Measurements from ENCODE around the gene B4GALT2. TPM values are rescaled to one million over a fixed set of nuclear protein-coding genes. Genes with fewer than 3 reads are reported as not detected.

The B4GALT2 gene
- total and polyA plus RNA-seq, 2 of the 8 experiments (the other 6 are each of a cell fraction or from before 2014, with no cell fraction given), result 56.5 to 121 TPM

DNA sequence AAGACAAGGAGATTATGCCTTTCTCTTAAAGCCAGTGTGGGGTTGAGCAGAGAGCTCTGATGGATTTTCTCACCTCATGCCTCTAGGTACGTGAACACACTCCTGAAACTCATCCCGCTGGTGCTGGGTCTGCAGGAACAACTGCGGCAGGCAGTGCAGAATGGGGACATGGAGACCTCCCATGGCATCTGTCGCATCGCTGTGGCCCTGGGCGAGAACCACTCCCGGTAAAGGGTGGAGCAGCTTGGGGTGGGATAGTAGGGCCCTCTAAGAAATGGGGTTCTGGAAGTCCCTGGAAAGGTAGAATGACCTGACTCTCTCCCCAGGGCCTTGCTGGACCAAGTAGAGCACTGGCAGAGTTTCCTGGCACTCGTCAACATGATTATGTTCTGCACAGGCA, 22.8 kb upstream of the B4GALT2 start:
- H3K18ac ChIP-seq (ENCODE audit: extremely low read depth, low read length), result no peak overlapping the region
- no peak overlapping the region for H2BK12ac ChIP-seq (ENCODE audit: low read depth, low read length)
- no peak overlapping the region for H3K9ac ChIP-seq (replicated peaks in 1 of 4; ENCODE audit: extremely low read depth in 1 of 4, low read depth in 3 of 4, low read length in 3 of 4)
- no peak overlapping the region for H3K4ac ChIP-seq (replicated peaks; ENCODE audit: insufficient read length, low read depth, low read length)
- H3K4me1 ChIP-seq (replicated peaks in 1 of 4; ENCODE audit: control insufficient read depth in 3 of 4, insufficient read depth in 4 of 4, low read length in 3 of 4), result peaks cover 0 to 5% (median 4%) of the 10 kb centered on the region in 4 experiments; a peak in 3 of 7 replicates
- FAIRE-seq, result no peak
- no peak overlapping the region for H4K91ac ChIP-seq (replicated peaks; ENCODE audit: insufficient read length, low read length)
- no peaks in the 10 kb centered on the region for H3K9me3 ChIP-seq (ENCODE audit: insufficient read depth in 2 of 2, low read depth in 1 of 2, low read length in 1 of 2)
- no peak overlapping the region for H2AFZ ChIP-seq (ENCODE audit: low read length)
- H2BK5ac ChIP-seq (ENCODE audit: low read depth, low read length), result no peak overlapping the region
- H3K4me2 ChIP-seq (ENCODE audit: insufficient read depth in 1 of 2, low read depth in 2 of 2, low read length in 2 of 2), result no peak overlapping the region
- no peak overlapping the region for H4K8ac ChIP-seq (ENCODE audit: extremely low read depth, insufficient read depth, low read length)
- H3K14ac ChIP-seq (ENCODE audit: insufficient read length), result no peak overlapping the region
- H3K36me3 ChIP-seq (ENCODE audit: control insufficient read depth in 2 of 4, insufficient read depth in 4 of 4, low read length in 3 of 4), result peaks cover 3 to 14% (median 6%) of the 10 kb centered on the region in 4 experiments; a peak in 4 of 8 replicates
- no peak overlapping the region for H3K23ac ChIP-seq (ENCODE audit: insufficient read length)
- ChIA-PET CTCF (ENCODE audit: partially characterized antibody) (interaction anchor here (0.8 to 4.6 kb wide), 7 partner anchors 8 to 192 kb away, joined by 3 to 25 read pairs (median 4); partner anchors contain the start of genes ARTN and ATP6V0B), POLR2A (ENCODE audit: partially characterized antibody) (interaction anchor here (1.0 to 2.0 kb wide), 4 partner anchors 10 to 190 kb away, joined by 5 to 7 read pairs (median 6); partner anchors contain the start of genes ATP6V0B and IPO13)
- H4K5ac ChIP-seq (ENCODE audit: insufficient read length, low read depth, low read length), result no peak overlapping the region
- 0 out of 4 replicates have a peak, but pooled peaks cover 0 to 4% of the 10 kb centered on the region in 2 experiments for H3K79me2 ChIP-seq (ENCODE audit: control insufficient read depth in 1 of 2, insufficient read depth in 2 of 2, low read length in 2 of 2)
- H2AK5ac ChIP-seq (ENCODE audit: low read depth, low read length), result no peak overlapping the region
- no peak overlapping the region for H2BK20ac ChIP-seq (ENCODE audit: low read length)
- H3K56ac ChIP-seq (replicated peaks; ENCODE audit: insufficient read length, low read depth, low read length), result no peak overlapping the region
- no peak overlapping the region for H2BK120ac ChIP-seq (replicated peaks; ENCODE audit: low read depth, low read length)
- no peak for DNase-seq (ENCODE audit: low read depth in 1 of 2, low spot score in 2 of 2)
- H3K23me2 ChIP-seq (ENCODE audit: low read depth, low read length), result no peaks in the 10 kb centered on the region
- H4K20me1 ChIP-seq (replicated peaks in 1 of 2; ENCODE audit: control insufficient read depth in 1 of 2, insufficient read depth in 2 of 2, low read length in 2 of 2), result peaks cover 0 to 6% of the 10 kb centered on the region in 2 experiments
- 91% methylated on average over 8 of the region's 8 CpGs; no CpG with 5 or more reads in 1 of the 2 experiments for WGBS, 2 experiments (ENCODE audit: extremely low coverage in 1 of 2, insufficient coverage in 1 of 2, insufficient read length in 1 of 2, insufficient replicate concordance in 2 of 2, low coverage in 1 of 2, low lambda C conversion rate in 2 of 2, missing lambda C conversion rate in 1 of 2)
- H3K4me3 ChIP-seq (ENCODE audit: extremely low read depth in 1 of 4, insufficient read depth in 2 of 4, low read depth in 3 of 4, low read length in 4 of 4), result no peak overlapping the region
- H3K27me3 ChIP-seq (replicated peaks in 1 of 4; ENCODE audit: control insufficient read depth in 3 of 4, extremely low read depth in 1 of 4, insufficient read depth in 3 of 4, low read length in 3 of 4), result no peaks in the 10 kb centered on the region
- H3K79me1 ChIP-seq (ENCODE audit: low read depth, low read length), result peaks cover 3% of the 10 kb centered on the region
- H3K27ac ChIP-seq (ENCODE audit: low read depth, low read length), result no peak overlapping the region
- no peak overlapping the region for H2BK15ac ChIP-seq (ENCODE audit: low read length)
- TF ChIP-seq TCF12 (IDR thresholded peaks at IDR 0.05; ENCODE audit: low read depth, low read length) (no peak), SRF (IDR thresholded peaks at IDR 0.05; ENCODE audit: low read depth, low read length) (no peak), JUND (IDR thresholded peaks at IDR 0.05; ENCODE audit: low read length) (no peak), MAFK (IDR thresholded peaks at IDR 0.05; ENCODE audit: low read depth, low read length) (no peak), E2F6 (IDR thresholded peaks at IDR 0.05) (no peak), SP1 (IDR thresholded peaks at IDR 0.05; ENCODE audit: low read depth, low read length) (no peak), CHD2 (IDR thresholded peaks at IDR 0.05; ENCODE audit: low read length) (no peak), CBX5 (IDR thresholded peaks at IDR 0.05; ENCODE audit: low read depth, low read length) (no peak), SP4 (IDR thresholded peaks at IDR 0.05; ENCODE audit: low read length) (no peak), ASH2L (IDR thresholded peaks at IDR 0.05; ENCODE audit: low read length) (no peak), EGR1 (IDR thresholded peaks at IDR 0.05; ENCODE audit: borderline replicate concordance, low read depth, low read length) (no peak)
- TF ChIP-seq, protein P1, sequence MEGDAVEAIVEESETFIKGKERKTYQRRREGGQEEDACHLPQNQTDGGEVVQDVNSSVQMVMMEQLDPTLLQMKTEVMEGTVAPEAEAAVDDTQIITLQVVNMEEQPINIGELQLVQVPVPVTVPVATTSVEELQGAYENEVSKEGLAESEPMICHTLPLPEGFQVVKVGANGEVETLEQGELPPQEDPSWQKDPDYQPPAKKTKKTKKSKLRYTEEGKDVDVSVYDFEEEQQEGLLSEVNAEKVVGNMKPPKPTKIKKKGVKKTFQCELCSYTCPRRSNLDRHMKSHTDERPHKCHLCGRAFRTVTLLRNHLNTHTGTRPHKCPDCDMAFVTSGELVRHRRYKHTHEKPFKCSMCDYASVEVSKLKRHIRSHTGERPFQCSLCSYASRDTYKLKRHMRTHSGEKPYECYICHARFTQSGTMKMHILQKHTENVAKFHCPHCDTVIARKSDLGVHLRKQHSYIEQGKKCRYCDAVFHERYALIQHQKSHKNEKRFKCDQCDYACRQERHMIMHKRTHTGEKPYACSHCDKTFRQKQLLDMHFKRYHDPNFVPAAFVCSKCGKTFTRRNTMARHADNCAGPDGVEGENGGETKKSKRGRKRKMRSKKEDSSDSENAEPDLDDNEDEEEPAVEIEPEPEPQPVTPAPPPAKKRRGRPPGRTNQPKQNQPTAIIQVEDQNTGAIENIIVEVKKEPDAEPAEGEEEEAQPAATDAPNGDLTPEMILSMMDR (IDR thresholded peaks at IDR 0.05; ENCODE audit: control extremely low read depth in 1 of 3, insufficient read depth in 1 of 3, low read depth in 1 of 3, low read length in 3 of 3), result no peak

Measured in H1 (cell line).